GM20000 (cell line): ENCODE measurements around the gene RALGAPA2.

Experiments
- DNase-seq: peaks from one replicate; pipeline ENCODE4 v3.0.0; 2012; ENCODE audit warnings: low spot score
- CTCF ChIP-seq: IDR thresholded peaks from 2 replicates; pipeline ENCODE4 v1.5.1; 2012; ENCODE audit warnings: mild to moderate bottlenecking, control low read depth; ENCODE audit errors: extremely low read depth, missing control alignments

RALGAPA2 gene

GRCh38 chr20:20580139-20580538 lies 132.3 kb downstream of the RALGAPA2 start:
- DNase-seq = no peak
- TF ChIP-seq CTCF = no peak

GRCh38 chr20:20578838-20579237 lies 133.6 kb downstream of the RALGAPA2 start:
- no peak for TF ChIP-seq CTCF
- no peak for DNase-seq

GRCh38 chr20:20573797-20574196 lies 138.6 kb downstream of the RALGAPA2 start:
- no peak for DNase-seq
- TF ChIP-seq CTCF = no peak

GRCh38 chr20:20571068-20571780 lies 141.2 kb downstream of the RALGAPA2 start:
- no peak for DNase-seq
- no peak for TF ChIP-seq CTCF

- peak; percentile 46 for TF ChIP-seq CTCF
These were observed 143.7 kb downstream of the RALGAPA2 start for GRCh38 chr20:20568604-20569205.

GRCh38 chr20:20567712-20568111 lies 144.7 kb downstream of the RALGAPA2 start:
- TF ChIP-seq CTCF = no peak
- no peak for DNase-seq

More at GRCh38 chr20:20568604-20569205, 143.7 kb downstream of the RALGAPA2 start:
- peak; percentile 44 for DNase-seq

- DNase-seq = no peak
- TF ChIP-seq CTCF = no peak
These were observed 145.9 kb downstream of the RALGAPA2 start for GRCh38 chr20:20566516-20566915.
